Measurements from ENCODE around the gene SGPL1.

The SGPL1 gene

GRCh38 chr10:70816220-70816894 is 609 bp downstream of the SGPL1 start:
- ATAC-seq, result peak; percentile 67
- DNase-seq (ENCODE audit: low spot score in 2 of 2), result peak; percentile 30 to 76
- H3K27ac Mint-ChIP-seq, result peak overlapping the region; percentile 67
- no peaks in the 10 kb centered on the region for H3K9me3 Mint-ChIP-seq
- peaks cover 50% of the 10 kb centered on the region for H3K4me1 Mint-ChIP-seq
- peaks cover 47% of the 10 kb centered on the region for H3K36me3 Mint-ChIP-seq
- H3K4me3 Mint-ChIP-seq, result peak overlapping the region; percentile 88

- Mint-ChIP-seq H3K27ac (peak overlapping the region; percentile 86), H3K4me1 (peaks cover 56% of the 10 kb centered on the region), H3K36me3 (peaks cover 86% of the 10 kb centered on the region), H3K4me3 (peak overlapping the region; percentile 13), H3K9me3 (no peaks in the 10 kb centered on the region)
- no peak for DNase-seq (ENCODE audit: low spot score in 2 of 2)
- ATAC-seq, result peak; percentile 95
These were observed 5.4 kb downstream of the SGPL1 start for GRCh38 chr10:70820976-70821750.

DNA sequence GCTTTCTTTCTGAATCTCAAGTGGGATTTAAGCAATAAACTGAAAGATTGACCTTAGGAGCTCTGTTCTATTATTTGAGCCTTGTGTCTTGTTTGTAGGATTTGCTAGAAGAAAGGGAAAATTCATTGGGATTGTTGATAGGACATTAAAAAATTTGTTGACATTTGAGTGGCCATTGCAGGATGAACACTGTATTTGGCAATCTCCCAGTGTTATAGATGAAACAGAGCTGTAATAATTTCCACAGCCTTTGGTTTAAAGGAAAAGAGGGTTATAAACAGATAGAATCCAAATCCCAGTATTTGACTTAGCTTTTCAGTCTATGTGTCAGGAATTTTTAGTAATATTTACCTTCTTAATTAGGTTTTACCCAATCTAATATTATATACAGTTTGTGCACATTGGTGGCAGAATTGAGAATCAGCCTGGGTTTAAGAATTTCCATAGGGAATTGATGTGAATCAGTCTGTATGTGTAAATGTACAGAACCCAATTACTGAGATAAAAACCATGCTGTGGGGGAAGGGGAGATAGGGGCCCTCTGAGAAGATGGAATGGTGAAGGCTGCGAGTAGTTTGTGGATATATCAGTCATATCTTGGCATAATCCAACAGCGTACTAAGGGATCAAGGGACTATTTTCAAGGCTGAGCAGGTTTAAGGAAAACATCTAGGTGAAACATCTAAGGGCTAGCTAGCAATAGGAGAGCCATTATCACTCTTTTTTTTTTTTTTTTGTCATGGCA is 6.5 kb downstream of the SGPL1 start:
- ATAC-seq, result no peak
- peaks cover 80% of the 10 kb centered on the region for H3K36me3 Mint-ChIP-seq

DNA sequence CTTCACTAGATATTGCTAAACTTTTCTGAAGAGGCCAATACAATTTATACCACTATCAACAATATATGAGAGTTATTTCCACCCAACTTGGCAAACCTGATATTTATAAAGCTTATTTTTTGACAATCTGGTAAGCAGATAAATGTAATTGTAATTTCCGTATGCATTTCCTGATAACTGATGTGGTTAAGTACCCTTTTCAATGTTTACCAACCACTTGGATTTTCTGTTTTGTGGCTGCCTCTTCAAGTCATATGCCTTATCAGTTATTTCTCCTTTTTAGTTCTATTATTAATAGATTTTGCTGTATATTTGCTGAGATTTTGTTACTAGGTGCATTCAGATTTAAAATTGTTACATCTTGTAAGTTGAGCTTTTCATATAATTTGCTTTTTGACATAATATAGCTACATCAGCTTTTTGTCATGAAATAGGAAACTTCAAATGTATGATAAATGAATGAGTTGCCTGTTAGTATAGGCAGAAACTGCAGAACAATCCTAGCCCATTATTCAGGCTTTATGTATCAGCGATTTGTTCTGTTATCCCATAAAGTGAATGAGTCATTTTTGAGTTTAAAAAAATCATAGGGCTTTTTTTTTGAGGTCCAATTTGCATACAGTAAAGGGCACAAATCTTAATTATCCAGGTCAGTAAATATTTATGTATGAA is 11.5 kb downstream of the SGPL1 start:
- no peaks in the 10 kb centered on the region for H3K9me3 Mint-ChIP-seq
- no peak for DNase-seq (ENCODE audit: low spot score in 2 of 2)
- H3K4me1 Mint-ChIP-seq, result peaks cover 38% of the 10 kb centered on the region
- H3K4me3 Mint-ChIP-seq, result no peak overlapping the region
- H3K36me3 Mint-ChIP-seq, result peaks cover 58% of the 10 kb centered on the region
- no peak overlapping the region for H3K27ac Mint-ChIP-seq
- ATAC-seq, result no peak

More for the DNA sequence above, 6.5 kb downstream of the SGPL1 start:
- no peaks in the 10 kb centered on the region for H3K9me3 Mint-ChIP-seq
- H3K27ac Mint-ChIP-seq, result peak overlapping the region; percentile 86
- peaks cover 57% of the 10 kb centered on the region for H3K4me1 Mint-ChIP-seq
- no peak overlapping the region for H3K4me3 Mint-ChIP-seq
- DNase-seq (ENCODE audit: low spot score in 2 of 2), result no peak

DNA sequence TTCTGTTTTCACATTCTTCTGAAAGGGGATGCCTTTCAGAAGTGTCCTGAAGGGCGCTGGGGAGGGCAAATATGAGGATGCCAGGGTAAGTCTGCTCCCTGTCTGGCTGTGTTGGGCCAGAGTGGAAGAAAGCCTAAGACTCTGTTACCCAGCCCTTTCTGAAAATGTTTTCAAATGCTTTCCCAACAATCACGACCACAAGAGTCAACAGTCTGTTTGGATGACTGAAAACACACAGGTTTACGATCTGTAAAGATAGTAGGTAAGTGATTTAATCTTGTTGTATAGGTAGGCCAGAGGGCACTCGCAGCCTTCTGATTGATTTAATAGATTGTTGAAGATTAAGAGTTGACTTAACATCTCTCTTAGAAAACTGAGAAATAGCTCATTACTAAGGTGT is 13.2 kb downstream of the SGPL1 start:
- ATAC-seq, result no peak
- Mint-ChIP-seq H3K4me1 (peaks cover 53% of the 10 kb centered on the region), H3K27ac (no peak overlapping the region)

DNA sequence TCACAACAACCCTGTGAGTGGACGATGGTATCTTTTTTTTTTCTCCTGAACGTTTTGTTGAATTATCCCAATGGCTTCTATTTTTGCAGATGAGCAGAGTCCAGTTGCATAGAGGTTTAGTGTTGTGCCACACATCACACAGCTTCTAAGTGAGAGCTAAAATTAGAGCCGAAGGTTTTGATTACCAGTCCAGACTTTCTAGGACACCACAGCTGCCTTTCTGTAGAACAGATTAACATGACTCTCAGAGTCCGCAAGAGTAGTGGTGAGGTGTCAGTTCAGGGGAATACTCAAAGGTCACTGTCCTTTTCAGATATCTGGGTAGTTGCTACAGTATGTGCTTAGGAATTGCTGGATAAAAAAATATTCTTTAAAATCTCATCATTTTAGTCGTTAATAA is 13.8 kb downstream of the SGPL1 start:
- Mint-ChIP-seq H3K27ac (no peak overlapping the region), H3K4me1 (peaks cover 59% of the 10 kb centered on the region), H3K36me3 (peaks cover 43% of the 10 kb centered on the region), H3K9me3 (no peaks in the 10 kb centered on the region), H3K4me3 (no peak overlapping the region)
- DNase-seq (ENCODE audit: low spot score in 2 of 2) (no peak), ATAC-seq (no peak)

More for the DNA sequence above, 13.2 kb downstream of the SGPL1 start:
- H3K4me3 Mint-ChIP-seq, result no peak overlapping the region
- no peak for DNase-seq (ENCODE audit: low spot score in 2 of 2)
- H3K9me3 Mint-ChIP-seq, result no peaks in the 10 kb centered on the region
- H3K36me3 Mint-ChIP-seq, result peaks cover 49% of the 10 kb centered on the region

DNA sequence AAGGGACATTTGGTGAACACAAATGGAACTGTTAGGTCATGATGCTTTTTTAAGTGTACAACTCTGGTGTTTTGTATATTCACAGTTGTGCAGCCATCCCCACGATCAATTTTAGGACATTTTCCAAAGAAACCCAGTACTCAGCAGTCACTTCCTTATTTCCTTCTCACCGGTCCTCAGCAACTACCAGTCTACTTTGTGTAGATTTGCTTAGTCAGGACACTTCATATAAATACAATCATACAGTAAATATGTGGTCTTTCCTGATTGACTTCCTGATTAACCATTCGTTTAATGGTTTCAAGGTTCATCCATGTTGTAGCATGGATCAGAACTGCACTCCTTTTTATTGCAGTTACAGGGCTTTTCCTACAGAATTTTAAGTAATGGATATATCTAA is 14.4 kb downstream of the SGPL1 start:
- Mint-ChIP-seq H3K4me3 (no peak overlapping the region), H3K27ac (peak overlapping the region; percentile 26), H3K9me3 (no peaks in the 10 kb centered on the region), H3K4me1 (peaks cover 60% of the 10 kb centered on the region), H3K36me3 (peaks cover 37% of the 10 kb centered on the region)
- ATAC-seq, result no peak
- DNase-seq (ENCODE audit: low spot score in 2 of 2), result no peak

- H3K27ac Mint-ChIP-seq, result no peak overlapping the region
These were observed 16.5 kb downstream of the SGPL1 start for GRCh38 chr10:70832221-70832620.

GRCh38 chr10:70832852-70833528 is 17.2 kb downstream of the SGPL1 start:
- peaks cover 52% of the 10 kb centered on the region for H3K4me1 Mint-ChIP-seq
- H3K4me3 Mint-ChIP-seq, result peak overlapping the region; percentile 42
- H3K36me3 Mint-ChIP-seq, result peaks cover 32% of the 10 kb centered on the region
- H3K9me3 Mint-ChIP-seq, result no peaks in the 10 kb centered on the region
- DNase-seq (ENCODE audit: low spot score in 2 of 2) (no peak), ATAC-seq (peak; percentile 85)
- peak overlapping the region; percentile 90 for H3K27ac Mint-ChIP-seq

More at GRCh38 chr10:70832221-70832620, 16.5 kb downstream of the SGPL1 start:
- Mint-ChIP-seq H3K4me3 (no peak overlapping the region), H3K9me3 (no peaks in the 10 kb centered on the region), H3K36me3 (peaks cover 24% of the 10 kb centered on the region), H3K4me1 (peaks cover 53% of the 10 kb centered on the region)
- DNase-seq (ENCODE audit: low spot score in 2 of 2) (no peak), ATAC-seq (no peak)

GRCh38 chr10:70833601-70834000 is 17.9 kb downstream of the SGPL1 start:
- ATAC-seq, result no peak
- H3K36me3 Mint-ChIP-seq, result peaks cover 36% of the 10 kb centered on the region
- H3K4me1 Mint-ChIP-seq, result peaks cover 58% of the 10 kb centered on the region
- H3K27ac Mint-ChIP-seq, result peak overlapping the region; percentile 90
- DNase-seq (ENCODE audit: low spot score in 2 of 2), result no peak
- H3K4me3 Mint-ChIP-seq, result peak overlapping the region; percentile 42
- H3K9me3 Mint-ChIP-seq, result no peaks in the 10 kb centered on the region

DNA sequence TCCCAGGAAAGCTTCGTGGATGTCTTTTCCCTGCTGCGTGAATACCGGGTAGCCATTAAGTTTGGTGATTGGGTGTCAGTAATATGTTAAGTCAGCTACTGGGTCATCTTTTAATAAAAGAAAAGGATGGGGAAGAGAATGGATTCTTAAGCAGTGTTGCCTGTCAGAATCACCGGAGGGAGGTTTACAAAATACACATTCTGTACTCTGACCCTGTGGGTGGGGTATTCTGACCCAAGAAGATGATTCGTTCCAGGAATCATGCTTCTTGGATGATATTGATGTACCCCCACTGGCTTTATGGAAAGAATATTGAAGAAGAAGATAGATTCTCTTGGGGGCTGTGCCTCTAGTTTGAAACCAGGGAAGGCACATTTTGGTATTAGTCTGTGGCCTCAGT is 18.3 kb downstream of the SGPL1 start:
- ATAC-seq, result no peak
- DNase-seq (ENCODE audit: low spot score in 2 of 2), result no peak
- peaks cover 60% of the 10 kb centered on the region for H3K4me1 Mint-ChIP-seq
- H3K4me3 Mint-ChIP-seq, result peak overlapping the region; percentile 42
- no peaks in the 10 kb centered on the region for H3K9me3 Mint-ChIP-seq
- H3K36me3 Mint-ChIP-seq, result peaks cover 36% of the 10 kb centered on the region
- H3K27ac Mint-ChIP-seq, result peak overlapping the region; percentile 90

DNA sequence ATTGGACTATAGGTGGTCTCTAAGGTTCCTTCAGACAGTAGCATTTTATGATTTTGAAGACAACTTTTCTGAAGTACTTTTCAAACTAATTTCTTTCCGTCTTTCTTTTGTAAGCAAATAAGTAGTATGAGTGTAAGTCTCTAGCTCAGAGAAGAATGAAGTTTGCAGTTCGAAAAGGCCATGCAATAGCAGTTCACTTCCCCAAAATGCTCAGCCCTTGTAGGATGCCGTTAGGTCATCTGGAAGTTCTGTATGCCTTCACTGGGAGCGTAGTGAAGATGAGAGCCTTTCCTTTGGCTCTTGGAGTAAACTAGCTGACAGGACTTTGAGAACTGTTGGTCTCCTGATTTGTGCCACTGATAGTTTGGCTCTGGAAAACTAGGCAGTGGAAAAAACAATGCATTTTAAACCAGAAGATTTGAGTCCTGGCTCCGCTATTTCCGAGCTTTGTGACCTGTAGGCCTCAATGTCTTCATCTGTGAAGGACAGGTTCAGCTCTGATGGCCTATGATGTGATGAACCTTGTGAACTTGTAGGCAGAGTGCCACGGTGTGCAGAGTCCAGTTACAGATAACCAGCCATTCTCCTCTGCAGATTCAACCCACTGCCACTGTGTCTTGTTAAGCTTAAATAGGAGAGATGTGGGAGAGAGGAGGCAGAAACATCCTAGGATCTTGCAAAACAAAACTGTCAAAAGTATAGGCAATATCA is 18.8 kb downstream of the SGPL1 start:
- peak overlapping the region; percentile 90 for H3K27ac Mint-ChIP-seq
- H3K4me3 Mint-ChIP-seq, result peak overlapping the region; percentile 42
- peaks cover 60% of the 10 kb centered on the region for H3K4me1 Mint-ChIP-seq
- H3K9me3 Mint-ChIP-seq, result no peaks in the 10 kb centered on the region
- ATAC-seq (no peak), DNase-seq (ENCODE audit: low spot score in 2 of 2) (no peak)
- H3K36me3 Mint-ChIP-seq, result peaks cover 34% of the 10 kb centered on the region

GRCh38 chr10:70836319-70836718 is 20.6 kb downstream of the SGPL1 start:
- H3K27ac Mint-ChIP-seq, result peak overlapping the region; percentile 51
- DNase-seq (ENCODE audit: low spot score in 2 of 2), result no peak
- H3K36me3 Mint-ChIP-seq, result peaks cover 35% of the 10 kb centered on the region
- H3K4me1 Mint-ChIP-seq, result peaks cover 67% of the 10 kb centered on the region
- H3K4me3 Mint-ChIP-seq, result peak overlapping the region; percentile 20
- H3K9me3 Mint-ChIP-seq, result no peaks in the 10 kb centered on the region
- peak; percentile 42 for ATAC-seq

DNA sequence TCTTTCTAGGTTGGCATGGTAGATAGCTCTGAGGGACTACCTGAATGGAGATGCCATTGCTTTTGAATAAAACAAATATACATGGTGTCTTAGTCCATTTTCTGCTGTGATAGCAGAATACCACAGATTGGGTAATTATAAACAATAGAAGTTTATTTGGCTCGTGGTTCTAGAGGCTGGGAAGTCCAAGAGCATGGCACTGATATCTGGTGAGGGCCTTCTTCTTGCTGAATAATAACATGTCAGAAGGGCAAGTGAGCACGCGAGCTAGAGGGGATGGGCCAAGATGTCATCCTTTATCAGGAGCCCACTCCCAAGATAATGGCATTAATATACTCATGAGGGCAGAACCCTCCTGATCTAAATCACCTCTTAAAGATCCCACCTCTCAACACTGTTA is 21.9 kb downstream of the SGPL1 start:
- H3K4me3 Mint-ChIP-seq, result no peak overlapping the region
- H3K36me3 Mint-ChIP-seq, result peaks cover 30% of the 10 kb centered on the region
- H3K27ac Mint-ChIP-seq, result no peak overlapping the region
- H3K4me1 Mint-ChIP-seq, result peaks cover 67% of the 10 kb centered on the region
- H3K9me3 Mint-ChIP-seq, result peaks cover 3% of the 10 kb centered on the region
- ATAC-seq (no peak), DNase-seq (ENCODE audit: low spot score in 2 of 2) (no peak)

Data from stimulated activated effector memory CD8-positive, alpha-beta T cell treated with anti-CD3 and anti-CD28 coated beads, Interleukin-12 subunit alpha, Interleukin-12 subunit beta, amount 100 ng/mL, for 72 hours (primary cell).